NCI-H1048 (cell line): ENCODE measurements around the gene TBPL1.
"Not testable (repeated sequence)": the region's sequence is repeated elsewhere in the genome, so short reads cannot be mapped to it uniquely, and the experiment has no call there.

ENCODE experiments used
- DNase-seq: peaks from one replicate; lab custom pipeline; 2025; lab: John Stamatoyannopoulos, UW

TBPL1 gene

DNA sequence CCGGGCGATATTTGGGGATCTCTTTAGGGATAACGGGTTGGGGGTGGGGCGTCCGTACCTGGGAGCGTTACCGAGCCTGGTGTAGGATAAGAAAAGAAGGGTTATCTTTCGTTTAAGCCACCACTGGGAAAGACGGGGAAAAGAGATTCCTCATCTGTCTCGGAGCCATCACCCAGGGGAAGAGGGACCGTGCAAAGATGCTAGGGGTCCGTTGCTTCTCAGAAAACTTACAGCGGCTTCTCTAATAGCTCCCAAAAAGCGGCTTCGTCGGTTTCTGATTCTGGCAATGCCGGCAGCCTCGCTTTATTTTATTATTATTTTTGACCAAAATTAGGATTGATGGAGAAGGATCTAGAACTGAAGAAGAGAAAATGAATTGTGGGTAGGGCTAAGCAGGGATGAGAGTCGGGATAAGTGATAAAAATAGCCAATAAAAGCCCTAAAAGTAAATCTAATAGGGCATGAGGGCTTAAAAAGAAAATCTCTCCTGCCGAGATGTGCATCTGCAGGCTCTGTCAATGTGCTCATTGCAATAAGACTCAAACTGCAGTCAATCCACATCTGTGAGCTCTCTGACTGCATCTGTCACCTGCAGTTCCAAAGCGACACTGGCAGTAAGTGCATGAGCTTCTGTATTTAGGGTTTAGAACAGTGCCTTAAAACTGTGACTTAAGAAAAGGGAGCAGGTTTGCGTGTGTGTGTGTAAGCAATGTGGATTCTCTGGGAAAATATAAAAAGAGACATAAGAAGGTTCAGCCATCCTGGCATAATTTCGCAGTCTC lies 801 bp downstream of the TBPL1 start:
- no peak for DNase-seq

DNA sequence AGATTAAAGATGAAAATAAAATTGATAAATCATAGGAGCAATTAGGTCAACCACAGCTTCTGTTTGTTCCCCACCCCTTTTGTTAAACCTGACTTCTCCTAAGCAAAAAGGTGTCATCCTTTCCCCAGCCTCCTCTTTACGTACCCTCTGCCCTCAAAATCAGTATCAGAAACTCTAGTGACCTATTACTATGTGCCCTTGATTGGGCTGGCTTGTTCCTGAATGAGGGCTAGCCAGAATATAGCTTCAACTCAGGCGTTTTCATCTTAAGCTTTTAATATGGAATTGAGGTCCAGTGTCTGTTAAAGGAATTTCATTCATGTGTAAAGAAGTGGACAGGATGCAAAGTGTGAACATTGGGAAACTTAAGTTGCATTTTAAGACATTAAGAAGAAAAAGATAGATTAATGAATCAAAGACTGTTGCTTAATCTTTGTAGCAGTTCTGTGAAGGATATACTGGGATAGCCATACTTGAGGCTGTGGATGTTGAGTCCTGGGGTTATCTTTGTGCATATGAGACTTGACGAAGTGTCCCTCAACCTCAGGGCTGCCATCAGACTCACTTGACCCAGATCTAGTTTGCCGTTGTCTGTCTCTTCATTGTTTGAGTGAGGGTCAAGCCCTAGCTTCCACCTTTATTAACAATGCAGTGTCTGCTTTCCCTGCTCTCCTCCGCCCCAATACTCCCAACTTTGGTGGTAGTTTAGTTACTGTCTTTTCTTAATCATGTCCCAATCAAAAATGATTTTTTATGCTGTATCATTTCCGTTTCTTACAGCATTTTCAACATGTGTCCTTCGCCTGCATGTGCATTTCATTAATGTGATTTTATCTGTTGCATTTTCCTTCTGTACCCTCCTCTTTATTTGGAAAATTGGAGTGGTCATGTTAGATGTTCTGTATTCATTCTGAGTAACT lies 1.9 kb downstream of the TBPL1 start:
- DNase-seq = no peak

DNA sequence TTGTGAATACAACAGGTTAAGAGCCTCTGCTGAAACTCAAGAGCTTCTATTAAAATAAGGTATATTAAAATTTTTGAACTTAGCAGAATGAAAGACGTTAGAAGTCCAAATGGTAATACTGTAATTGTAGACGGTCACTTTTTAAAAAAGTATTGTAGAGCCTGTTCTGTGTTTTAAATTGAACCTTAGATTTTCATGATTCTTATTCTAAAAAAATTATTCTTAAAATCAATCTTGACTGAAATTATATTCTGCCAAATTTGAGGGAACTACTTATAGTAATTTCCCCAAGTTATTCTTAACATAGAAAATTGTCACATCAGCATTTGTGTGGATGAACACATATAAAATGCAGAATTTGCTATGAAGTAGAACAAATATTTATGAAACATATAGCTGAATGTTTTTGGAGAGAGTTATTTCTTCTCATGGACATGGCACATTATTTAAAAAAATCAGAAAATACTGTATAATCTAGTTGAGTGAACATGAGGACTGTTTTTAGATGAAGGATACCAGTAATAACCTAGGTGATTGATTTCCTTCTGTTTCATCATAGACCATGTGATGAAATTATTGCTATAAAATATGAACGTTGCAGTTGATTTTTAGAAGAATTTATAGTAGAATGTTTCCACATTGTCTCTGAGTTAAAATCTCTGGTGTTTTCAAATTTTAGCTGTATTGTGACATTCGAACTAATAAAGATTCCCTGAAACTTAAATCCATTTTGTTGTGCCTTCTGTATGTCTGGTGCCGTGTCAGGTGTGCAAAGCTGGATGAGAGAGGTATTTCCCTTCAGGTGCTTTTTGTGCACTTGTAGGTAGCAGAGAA lies 2.8 kb downstream of the TBPL1 start:
- no peak for DNase-seq

DNA sequence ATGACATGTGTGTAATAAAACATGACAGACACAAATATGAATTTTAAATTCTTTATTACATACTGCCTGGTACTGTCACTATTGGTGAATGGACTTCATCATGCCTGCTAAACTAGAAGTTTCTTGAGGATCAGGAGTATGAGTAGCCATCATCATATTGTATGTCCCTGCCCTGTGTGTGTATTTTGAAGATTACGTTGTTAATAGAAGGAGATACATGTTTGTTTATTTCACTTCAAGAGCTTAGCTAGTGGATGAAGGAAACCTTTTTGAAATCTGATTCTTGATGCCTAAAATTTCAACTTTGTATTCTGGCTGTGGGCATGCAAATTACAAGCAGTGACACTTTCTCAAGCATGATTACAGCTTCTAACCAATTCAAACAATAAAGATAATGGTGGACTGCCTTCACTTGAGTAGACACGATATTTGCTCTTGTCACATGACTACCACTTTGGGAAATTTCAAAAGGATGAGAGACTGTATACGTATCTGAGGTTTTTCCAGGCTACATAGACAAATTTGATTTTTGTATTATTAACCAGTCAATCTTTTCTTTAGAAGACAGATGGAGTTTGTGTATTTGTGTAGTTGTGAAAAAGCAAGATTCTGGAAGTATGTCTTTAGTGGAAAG lies 3.5 kb downstream of the TBPL1 start:
- DNase-seq = no peak

DNA sequence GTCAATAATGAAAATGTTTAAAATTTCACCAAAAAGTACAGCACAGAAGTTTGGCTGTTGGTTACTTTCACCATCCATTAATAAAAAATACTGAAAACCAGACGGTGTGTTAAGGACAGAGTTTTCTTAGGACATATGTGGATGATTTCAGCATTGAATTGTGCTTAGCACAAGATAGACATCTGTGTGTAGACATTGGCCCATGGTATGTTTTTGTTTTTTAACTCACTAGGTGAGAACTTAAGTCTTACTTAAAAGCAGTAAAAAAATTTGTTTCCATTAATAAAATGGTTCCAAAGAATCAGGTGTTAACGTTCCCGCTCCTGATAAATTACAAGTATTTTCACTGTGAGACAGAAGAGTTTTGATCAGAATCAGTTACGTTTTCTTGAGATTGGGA lies 4.2 kb downstream of the TBPL1 start:
- no peak for DNase-seq

DNA sequence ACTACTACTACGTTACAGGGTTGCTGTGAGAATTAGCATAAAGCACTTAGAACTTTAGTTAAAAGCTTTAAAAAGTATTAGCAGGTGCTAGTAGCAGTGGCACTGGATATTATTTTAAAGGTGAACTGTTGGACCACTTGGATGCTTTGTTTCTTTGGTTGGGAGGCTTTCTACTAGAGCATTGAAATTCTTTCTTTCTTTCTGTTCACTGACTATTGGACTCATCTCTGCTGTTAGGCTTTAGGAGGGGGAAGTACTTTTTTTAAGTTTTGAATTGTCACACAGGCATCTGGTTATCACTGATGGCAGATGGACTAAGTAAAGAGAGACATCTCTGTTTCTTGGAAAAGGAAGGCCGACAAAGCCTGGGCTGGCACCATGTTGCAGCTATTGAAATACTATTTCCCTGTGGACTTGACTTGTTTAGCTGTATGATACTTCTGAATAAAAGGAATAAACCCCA lies 4.8 kb downstream of the TBPL1 start:
- DNase-seq = no peak

DNA sequence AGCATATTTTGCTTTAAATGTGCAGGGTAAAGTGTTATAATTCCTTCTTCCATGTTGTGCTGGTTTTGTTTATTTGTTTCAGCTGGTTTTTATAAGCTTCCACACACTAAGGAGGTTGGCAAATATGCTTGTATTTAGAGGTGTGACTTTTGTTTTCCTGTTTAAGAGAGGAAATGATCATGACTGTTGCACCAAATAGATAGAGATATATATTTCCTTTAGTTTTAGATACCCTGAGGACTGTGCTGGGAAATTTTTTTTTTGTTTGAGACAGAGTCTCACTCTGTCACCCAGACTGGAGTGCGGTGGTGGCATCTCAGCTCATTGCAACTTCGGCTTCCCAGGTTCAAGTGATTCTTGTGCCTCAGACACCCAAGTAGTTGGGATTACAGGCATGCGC lies 5.8 kb downstream of the TBPL1 start:
- no peak for DNase-seq

DNA sequence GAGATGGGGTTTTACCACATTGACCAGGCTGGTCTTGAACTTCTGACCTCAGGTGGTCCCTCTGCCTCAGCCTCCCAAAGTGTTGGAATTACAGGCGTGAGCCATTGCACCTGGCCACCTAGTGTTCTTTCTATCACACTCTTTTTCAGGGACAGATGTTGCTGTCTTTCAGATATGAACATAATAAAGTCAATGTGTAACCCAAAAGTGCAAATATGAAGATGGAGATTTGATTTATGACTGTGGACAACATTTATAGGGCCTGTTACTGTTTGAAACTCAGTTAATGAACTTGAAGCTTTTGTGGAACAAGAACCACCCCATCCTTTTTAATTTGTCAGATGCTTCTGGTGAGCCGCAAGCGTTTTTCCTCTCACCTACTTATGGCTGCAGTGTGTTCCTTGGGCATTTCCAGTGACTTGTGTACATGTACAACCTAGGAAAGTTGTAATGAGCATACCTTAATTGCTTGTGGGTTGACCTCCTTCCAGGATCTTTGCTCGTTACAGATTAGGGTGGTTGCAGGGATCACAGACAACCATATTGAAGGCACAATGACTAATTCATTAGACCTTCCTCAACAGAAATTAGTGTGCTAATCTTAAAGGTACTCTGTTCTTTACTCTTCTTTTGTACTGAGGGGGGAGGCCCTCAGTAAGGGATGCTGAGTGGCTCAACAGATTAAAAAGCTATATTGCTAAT lies 6.8 kb downstream of the TBPL1 start:
- DNase-seq = no peak

DNA sequence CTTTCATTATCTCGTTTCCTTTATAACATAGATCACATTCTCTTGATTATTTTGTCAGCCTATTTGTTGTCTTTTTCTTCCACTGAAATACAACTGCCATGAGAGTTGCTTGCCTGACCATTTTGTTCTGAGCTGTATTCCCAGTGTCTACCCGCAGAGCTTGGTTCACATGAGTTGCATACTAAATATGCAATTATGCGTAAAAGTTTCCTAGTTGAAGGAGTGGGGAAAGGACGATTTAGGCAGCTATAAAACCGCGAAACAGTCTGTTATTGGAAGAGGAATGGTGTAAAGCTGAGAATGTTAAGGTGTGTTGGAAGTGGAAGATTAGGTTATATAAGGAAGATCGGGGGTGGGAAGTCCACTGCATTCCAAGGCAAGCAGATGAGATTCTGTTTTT lies 8.8 kb downstream of the TBPL1 start:
- DNase-seq = no peak

DNA sequence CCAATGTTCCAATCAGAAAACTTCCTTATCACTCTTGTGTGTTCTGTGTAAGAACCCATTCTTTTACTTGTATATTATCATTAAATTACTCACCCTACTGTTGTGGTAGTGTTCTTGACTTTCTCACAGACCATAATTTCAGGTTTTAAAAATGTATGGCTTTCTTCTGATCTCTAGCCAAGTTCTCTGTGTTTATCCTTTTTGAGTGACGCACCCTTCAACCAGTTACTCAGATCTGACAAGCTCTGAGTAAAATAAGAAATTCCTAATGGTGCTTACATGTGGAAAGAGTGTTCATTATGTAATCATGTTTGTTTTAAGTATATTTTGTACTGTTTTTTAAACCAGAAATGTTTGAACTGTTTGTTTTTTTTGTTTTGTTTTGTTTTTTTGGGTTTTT lies 11.0 kb downstream of the TBPL1 start:
- DNase-seq = no peak

DNA sequence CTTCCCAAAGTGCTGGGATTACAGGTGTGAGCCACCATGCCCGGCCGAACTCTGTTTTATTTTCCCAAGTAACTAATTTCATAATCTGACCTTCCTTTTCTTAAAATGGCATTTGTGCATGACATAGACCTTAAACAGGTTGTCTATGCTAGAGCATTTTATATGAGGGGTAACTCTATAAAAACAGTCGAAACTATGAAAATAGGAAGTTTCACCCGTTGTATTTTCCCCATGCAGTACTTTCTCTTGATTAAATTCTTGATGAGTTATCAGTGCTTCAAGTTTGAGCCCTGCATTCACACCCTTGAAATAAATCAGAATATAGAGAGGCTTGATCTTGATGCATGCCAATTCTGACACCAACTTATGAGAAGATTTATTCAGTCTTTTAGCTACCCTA lies 11.7 kb downstream of the TBPL1 start:
- no peak for DNase-seq

DNA sequence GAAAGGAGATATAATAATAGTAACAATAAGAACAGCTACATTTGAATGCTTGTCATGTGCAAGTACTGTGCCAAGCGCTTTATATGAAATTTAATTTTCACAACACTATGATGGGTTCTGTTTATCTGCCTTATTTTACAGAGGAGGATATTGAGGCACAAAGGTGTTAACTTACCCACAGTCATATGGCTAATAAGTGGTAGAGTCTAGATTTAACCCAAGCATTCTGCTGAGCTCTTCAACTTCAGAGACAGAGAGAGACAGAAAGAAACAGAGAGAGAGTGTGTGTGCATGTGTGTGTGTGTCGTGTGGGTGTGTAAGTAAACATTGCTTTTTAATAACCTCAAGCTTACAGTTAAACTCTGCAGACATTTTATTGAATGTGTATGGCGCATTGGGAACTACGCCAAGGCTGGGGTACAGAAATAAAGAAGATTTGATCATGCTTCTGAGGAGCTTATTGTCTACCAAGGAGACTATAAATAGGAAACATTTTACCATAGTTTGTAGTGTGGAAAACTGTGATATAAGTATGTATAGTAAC lies 12.9 kb downstream of the TBPL1 start:
- no peak for DNase-seq

DNA sequence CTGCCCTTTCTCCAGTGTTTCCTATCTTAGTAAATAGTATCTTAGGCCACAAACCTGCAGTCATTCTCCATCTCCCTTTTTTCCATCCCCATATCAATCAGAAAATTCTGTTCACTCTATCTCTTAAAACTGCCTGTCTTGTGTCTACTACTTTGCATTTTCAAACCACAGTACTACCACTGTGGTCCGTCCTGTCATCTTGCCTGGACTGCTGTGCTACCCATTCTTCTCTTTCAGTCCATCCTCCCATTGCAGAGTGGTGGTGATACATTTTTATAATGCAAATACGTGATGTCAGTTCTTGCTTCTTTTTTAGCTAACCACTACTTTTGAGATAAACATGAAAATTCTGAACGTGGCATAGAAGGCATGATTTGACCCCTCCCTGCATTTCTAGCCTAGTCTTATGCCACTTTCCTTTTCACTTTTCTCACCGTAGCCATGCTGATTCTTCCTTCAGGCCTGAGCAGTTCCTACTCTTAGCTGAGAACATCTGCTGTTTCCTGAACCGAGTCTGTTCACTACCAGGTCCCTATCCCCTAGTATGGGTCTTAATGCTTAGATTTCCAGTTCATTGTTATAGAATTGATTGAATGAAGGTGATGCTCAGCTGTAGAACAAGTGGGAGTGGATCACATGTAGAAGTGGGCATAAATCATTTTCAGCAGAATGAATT lies 13.8 kb downstream of the TBPL1 start:
- no peak for DNase-seq

DNA sequence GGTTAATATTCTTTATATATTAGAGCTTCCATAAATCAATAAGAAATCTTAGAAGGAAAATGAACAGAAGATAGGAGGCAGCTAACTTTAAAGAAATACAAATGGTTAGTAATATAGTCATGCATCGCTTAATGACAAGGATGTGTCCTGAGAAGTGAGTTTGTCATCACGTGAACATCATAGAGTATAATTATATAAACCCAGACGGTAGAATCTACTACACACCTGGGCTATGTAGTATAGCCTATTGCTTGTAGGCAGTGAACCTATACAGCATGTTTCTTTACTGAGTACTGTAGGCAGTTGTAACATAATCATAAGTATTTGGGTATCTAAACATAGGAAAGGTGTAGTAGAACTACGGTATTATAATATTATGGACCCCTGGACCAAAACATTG lies 14.3 kb downstream of the TBPL1 start:
- no peak for DNase-seq

DNA sequence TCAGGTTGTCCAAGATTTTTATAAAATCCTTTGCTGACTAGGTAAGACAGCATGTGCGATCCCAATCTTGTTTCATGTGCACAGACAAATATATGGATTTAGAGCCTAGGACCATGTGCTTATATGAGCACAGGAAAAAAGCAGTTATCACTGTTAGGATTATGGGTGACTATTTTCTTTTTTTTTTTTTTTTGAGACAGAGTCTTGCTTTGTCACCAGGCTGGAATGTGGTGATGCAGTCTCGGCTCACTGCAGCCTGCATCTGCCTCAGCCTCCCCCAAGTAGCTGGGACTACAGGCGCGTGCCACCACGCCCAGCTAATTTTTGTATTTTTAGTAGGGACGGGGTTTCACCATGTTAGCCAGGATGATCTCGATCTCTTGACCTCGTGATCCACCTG lies 14.8 kb downstream of the TBPL1 start:
- not testable (repeated sequence) for DNase-seq

DNA sequence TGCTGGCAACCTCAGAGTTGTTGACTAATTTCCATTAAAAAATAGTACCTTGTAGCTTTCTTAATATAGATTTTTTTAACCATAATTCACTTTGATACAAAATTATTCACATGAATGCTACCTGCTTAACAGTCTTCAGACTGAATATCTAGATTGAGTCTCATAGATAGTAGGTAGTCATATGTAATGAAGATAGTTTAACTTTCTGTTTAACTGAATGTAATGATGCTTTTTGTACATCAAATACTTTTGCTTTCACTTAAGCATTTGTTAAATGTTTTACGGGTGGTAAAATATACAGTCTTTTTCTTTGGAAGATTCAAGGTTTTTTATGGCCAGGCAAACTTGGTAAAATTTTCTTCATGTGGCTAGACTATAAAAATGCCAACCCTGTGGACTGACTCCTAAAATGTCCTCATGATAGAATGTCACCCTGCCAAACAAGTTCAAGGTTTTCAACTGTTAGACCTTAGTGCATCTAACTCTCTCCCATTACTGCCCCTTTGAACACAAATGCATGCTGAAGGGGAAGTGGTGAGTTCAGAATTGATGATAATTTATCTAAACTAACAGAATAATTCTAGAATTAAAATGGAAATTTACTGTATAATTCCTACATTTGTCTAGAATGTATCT lies 16.4 kb downstream of the TBPL1 start:
- no peak for DNase-seq

DNA sequence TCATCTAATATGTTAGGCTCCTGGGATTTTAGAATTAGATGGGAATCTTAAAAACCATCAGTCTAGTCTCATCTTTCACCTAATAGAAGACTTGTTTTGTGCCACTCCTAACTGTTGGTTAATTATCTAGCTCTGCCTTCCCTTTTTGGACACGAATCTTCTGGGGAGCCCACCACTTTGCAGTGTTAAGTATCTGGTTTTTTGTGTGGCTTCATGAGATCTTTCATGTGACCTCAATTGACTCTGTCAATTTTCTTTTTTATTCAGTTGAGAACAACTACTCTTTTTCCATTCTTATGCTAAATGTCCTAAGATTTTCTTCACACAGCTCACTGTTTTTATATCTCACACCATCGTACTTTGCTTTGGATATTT lies 16.9 kb downstream of the TBPL1 start:
- no peak for DNase-seq

DNA sequence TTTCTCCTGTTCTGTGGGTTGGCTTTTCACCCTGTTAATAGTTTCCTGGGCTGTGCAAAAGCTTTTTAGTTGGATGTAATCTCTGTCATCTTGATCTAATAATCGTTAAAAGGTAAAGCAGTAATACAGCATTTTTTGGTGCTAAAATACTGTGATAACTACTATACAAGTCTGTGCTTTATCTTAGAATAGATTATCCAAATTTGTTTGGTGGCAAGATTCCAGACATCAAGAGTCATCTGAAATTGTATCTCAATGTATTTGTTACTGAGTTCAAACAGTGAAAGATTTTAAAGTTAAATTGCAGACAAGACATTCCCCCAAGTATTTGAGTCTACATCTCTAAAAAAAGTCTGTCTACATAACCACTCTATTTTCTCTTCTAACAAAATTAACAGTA lies 18.8 kb downstream of the TBPL1 start:
- no peak for DNase-seq

DNA sequence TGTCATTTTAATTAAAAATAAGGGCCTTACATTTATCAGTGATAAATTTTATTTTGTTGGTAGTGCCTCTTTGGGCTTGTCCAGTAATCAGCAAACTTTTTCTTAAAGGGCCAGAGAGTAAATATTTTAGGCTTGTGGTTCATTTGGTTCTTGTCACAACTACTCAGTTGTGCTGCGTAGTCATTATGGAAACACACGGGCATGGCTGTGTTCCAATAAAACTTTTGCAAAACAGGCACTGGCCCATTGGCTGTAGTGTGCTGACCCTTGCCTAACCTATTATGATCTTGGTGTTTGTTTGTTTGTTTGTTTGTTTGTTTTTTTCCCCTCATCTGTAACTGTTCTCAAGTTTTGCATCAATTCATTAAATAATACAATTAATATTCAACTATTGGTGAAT lies 19.4 kb downstream of the TBPL1 start:
- DNase-seq = no peak
